IMR-90 (cell line): ENCODE results near the gene TOE1. TPM values are rescaled to one million over a fixed set of nuclear protein-coding genes. Genes with fewer than 3 reads are reported as not detected.

ENCODE experiments used
- ATAC-seq: fragments of 200-7000 bp; cut with Tn5 transposase; 2 replicates; pipeline ENCODE4 v1.9.1; 2020; ENCODE audit warnings: low read depth, mild to moderate bottlenecking, moderate library complexity
- BruUV-seq: library from RNA; stranded (reverse); fragments of 400-500 nt; replicated peaks from 2 replicates; lab custom pipeline; 2021; lab: Mats Ljungman, UMichigan
- CTCF ChIA-PET: fragments of 300-600 bp; formaldehyde crosslinking; extraction: SDS; loops from one replicate; lab custom pipeline; 2021; ENCODE audit warnings: antibody characterized with exemption; lab: Yijun Ruan, JAX
- POLR2A ChIA-PET: fragments of 300-600 bp; sonication (Branson Sonifier 250); formaldehyde crosslinking; loops from one replicate; lab custom pipeline; 2022; ENCODE audit warnings: antibody characterized with exemption; ENCODE audit not compliant: unreplicated experiment; lab: Charles Lee
- DNase-seq: peaks from one replicate; pipeline ENCODE4 v3.0.0; 2013
- H2AFZ ChIP-seq: replicated peaks from 2 replicates; pipeline ENCODE3; 2013; ENCODE audit warnings: low read length, mild to moderate bottlenecking; ENCODE audit not compliant: poor library complexity
- H2AK5ac ChIP-seq: 2 replicates; pipeline ENCODE4 v1.6.1; 2013; ENCODE audit warnings: low read depth, low read length, inconsistent platforms
- H2AK9ac ChIP-seq: replicated peaks from 2 replicates; pipeline ENCODE3; 2013; ENCODE audit warnings: mild to moderate bottlenecking, low read depth, low read length, moderate library complexity; ENCODE audit not compliant: poor library complexity
- H2BK120ac ChIP-seq: 2 replicates; pipeline ENCODE4 v1.6.1; 2013; ENCODE audit warnings: low read depth, low read length, inconsistent platforms
- H2BK15ac ChIP-seq: 3 replicates; pipeline ENCODE4 v1.6.1; 2013; ENCODE audit warnings: low read depth, low read length, inconsistent platforms
- H2BK20ac ChIP-seq: 2 replicates; pipeline ENCODE4 v1.6.1; 2013; ENCODE audit warnings: low read depth, mild to moderate bottlenecking, inconsistent platforms, low read length, moderate library complexity
- H2BK5ac ChIP-seq: 2 replicates; pipeline ENCODE4 v1.6.1; 2013; ENCODE audit warnings: mild to moderate bottlenecking, low read depth, low read length, inconsistent platforms; ENCODE audit not compliant: poor library complexity, severe bottlenecking
- H3K14ac ChIP-seq: replicated peaks from 2 replicates; pipeline ENCODE4 v1.6.1; 2013; ENCODE audit warnings: low read depth, low read length, inconsistent platforms
- H3K18ac ChIP-seq: 2 replicates; pipeline ENCODE4 v1.6.1; 2013; ENCODE audit warnings: low read depth, low read length, control low read depth
- H3K23ac ChIP-seq: 2 replicates; pipeline ENCODE4 v1.6.1; 2013; ENCODE audit warnings: low read depth, low read length, inconsistent platforms
- H3K27ac ChIP-seq: 2 replicates; pipeline ENCODE4 v1.5.1; 2013; ENCODE audit warnings: mild to moderate bottlenecking, control low read depth, low read length; ENCODE audit not compliant: insufficient read depth
- H3K27me3 ChIP-seq: 2 replicates; pipeline ENCODE4 v1.6.1; 2013; ENCODE audit warnings: low read length; ENCODE audit not compliant: control insufficient read depth, insufficient read depth
- H3K36me3 ChIP-seq: 2 replicates; pipeline ENCODE4 v1.6.1; 2013; ENCODE audit warnings: low read length, mixed read lengths; ENCODE audit not compliant: control insufficient read depth, insufficient read depth
- H3K4ac ChIP-seq: 2 replicates; pipeline ENCODE4 v1.6.1; 2013; ENCODE audit warnings: low read depth, low read length, inconsistent platforms
- H3K4me1 ChIP-seq: 2 replicates; pipeline ENCODE4 v1.6.1; 2013; ENCODE audit warnings: low read length, mixed read lengths; ENCODE audit not compliant: control insufficient read depth, insufficient read depth
- H3K4me2 ChIP-seq: 2 replicates; pipeline ENCODE4 v1.6.1; 2013; ENCODE audit warnings: low read depth, mild to moderate bottlenecking, control low read depth, low read length, moderate library complexity
- H3K4me3 ChIP-seq: 2 replicates; pipeline ENCODE4 v1.5.1; 2013; ENCODE audit warnings: low read depth, mild to moderate bottlenecking, control low read depth, low read length, moderate library complexity; ENCODE audit not compliant: insufficient read depth
- H3K56ac ChIP-seq: 2 replicates; pipeline ENCODE4 v1.6.1; 2013; ENCODE audit warnings: low read length, inconsistent platforms; ENCODE audit not compliant: insufficient read depth; ENCODE audit errors: extremely low read depth
- H3K79me1 ChIP-seq, 2 experiments: 2 replicates each; pipeline ENCODE4 v1.6.1; 2013; ENCODE audit warnings: low read length in 2 of 2, inconsistent platforms in 1 of 2, low read depth in 1 of 2
- H3K9ac ChIP-seq: 2 replicates; pipeline ENCODE4 v1.6.1; 2013; ENCODE audit warnings: low read depth, low read length, control low read depth
- H3K9me1 ChIP-seq: 2 replicates; pipeline ENCODE4 v1.6.1; 2013; ENCODE audit warnings: low read length, inconsistent platforms; ENCODE audit not compliant: insufficient read depth
- H3K9me3 ChIP-seq: 2 replicates; pipeline ENCODE4 v1.6.1; 2013; ENCODE audit warnings: low read length; ENCODE audit not compliant: control insufficient read depth, insufficient read depth
- H4K20me1 ChIP-seq: 2 replicates; pipeline ENCODE4 v1.6.1; 2013; ENCODE audit warnings: low read length, inconsistent platforms; ENCODE audit not compliant: insufficient read depth
- H4K5ac ChIP-seq: 2 replicates; pipeline ENCODE4 v1.6.1; 2013; ENCODE audit warnings: mild to moderate bottlenecking, low read depth, low read length, control low read depth
- H4K8ac ChIP-seq, 2 experiments: 2 replicates each; pipeline ENCODE4 v1.6.1; 2013; ENCODE audit warnings: low read depth in 2 of 2, low read length in 2 of 2, control low read depth in 1 of 2, inconsistent platforms in 1 of 2
- H4K91ac ChIP-seq: 2 replicates; pipeline ENCODE4 v1.6.1; 2013; ENCODE audit warnings: low read depth, low read length, inconsistent platforms; ENCODE audit not compliant: insufficient read depth
- CEBPB ChIP-seq: IDR thresholded peaks from 2 replicates; pipeline ENCODE4 v1.6.1; 2012; ENCODE audit warnings: low read depth, low read length, improper control_type of control experiment
- CHD1 ChIP-seq: IDR thresholded peaks from 2 replicates; pipeline ENCODE4 v1.6.1; 2012; ENCODE audit warnings: low read depth, low read length, improper control_type of control experiment
- FOS ChIP-seq: fragments of 150-350 bp; IDR thresholded peaks from 2 replicates; pipeline ENCODE4 v1.6.1; 2016; ENCODE audit warnings: low read depth, low read length
- MAFK ChIP-seq: IDR thresholded peaks from 2 replicates; pipeline ENCODE4 v1.6.1; 2012; ENCODE audit warnings: low read depth, low read length, improper control_type of control experiment
- MAZ ChIP-seq: IDR thresholded peaks from 2 replicates; pipeline ENCODE4 v1.6.1; 2012; ENCODE audit warnings: low read depth, mild to moderate bottlenecking, low read length, improper control_type of control experiment, moderate library complexity, borderline replicate concordance
- MXI1 ChIP-seq: IDR thresholded peaks from 2 replicates; pipeline ENCODE4 v1.6.1; 2012; ENCODE audit warnings: low read depth, mild to moderate bottlenecking, low read length, moderate library complexity, borderline replicate concordance
- NFE2L2 ChIP-seq: fragments of 150-350 bp; IDR thresholded peaks from 2 replicates; pipeline ENCODE4 v1.6.1; 2016; ENCODE audit warnings: low read depth, mild to moderate bottlenecking, low read length
- RAD21 ChIP-seq: IDR thresholded peaks from 2 replicates; pipeline ENCODE4 v1.6.1; 2012; ENCODE audit warnings: low read length, improper control_type of control experiment
- RCOR1 ChIP-seq: IDR thresholded peaks from 2 replicates; pipeline ENCODE4 v1.6.1; 2012; ENCODE audit warnings: mild to moderate bottlenecking, low read length, improper control_type of control experiment; ENCODE audit not compliant: insufficient replicate concordance
- RFX5 ChIP-seq: IDR thresholded peaks from 2 replicates; pipeline ENCODE4 v1.8.0; 2012; ENCODE audit warnings: low read depth, mild to moderate bottlenecking, low read length, moderate library complexity
- SMC3 ChIP-seq: fragments of 150-350 bp; IDR thresholded peaks from 2 replicates; pipeline ENCODE4 v1.6.1; 2016; ENCODE audit warnings: low read depth, mild to moderate bottlenecking, antibody characterized with exemption, low read length, moderate library complexity
- WGBS, 2 experiments: methylation state at CpG; one replicate each; pipeline versions ENCODE4 v1.1.5 to v1.1.7; 2013; ENCODE audit warnings: missing lambda C conversion rate in 2 of 2; ENCODE audit not compliant: insufficient read length in 1 of 2; ENCODE audit errors: extremely low coverage in 2 of 2; 5-methylcytosine and 5-hydroxymethylcytosine counted together
- dilution Hi-C: fragments of 300-500 bp; cut with HindIII; formaldehyde crosslinking; loops from one replicate; pipeline ENCODE4 v1.14.3; 2018; ENCODE audit warnings: low sequenced_read_pairs; ENCODE audit not compliant: unreplicated experiment
- in situ Hi-C: fragments of 300-500 bp; cut with MboI; formaldehyde crosslinking; loops from 3 replicates; pipeline ENCODE4 v1.14.3; 2019; ENCODE audit warnings: low sequenced_read_pairs, inconsistent platforms, mixed read lengths
- intact Hi-C: fragments of 100-400 bp; cut with micrococcal nuclease; formaldehyde crosslinking; loops from 2 replicates; pipeline ENCODE4 v1.10.0; 2022
- polyA plus RNA-seq, 3 experiments: library from polyadenylated mRNA; depleted of rRNA; stranded (reverse); fragments of >200 nt; gene quantifications; 2 replicates each; pipeline ENCODE4 v1.2.3, GENCODE V29; 2012; ENCODE audit warnings: low replicate concordance in 1 of 3
- total RNA-seq: library from RNA; depleted of rRNA; stranded (reverse); fragments of >200 nt; gene quantifications from 2 replicates; pipeline ENCODE4 v1.2.3, GENCODE V29; 2012
- TF ChIP-seq, protein P1 (sequence below): conservative IDR thresholded peaks from 2 replicates; pipeline ENCODE4 v1.5.1; 2012; ENCODE audit warnings: mild to moderate bottlenecking, low read depth, low read length, improper control_type of control experiment
- TF ChIP-seq, protein P2 (sequence below): fragments of 150-350 bp; IDR thresholded peaks from 2 replicates; pipeline ENCODE4 v1.6.1; 2017; ENCODE audit warnings: mild to moderate bottlenecking, antibody characterized with exemption, low read length, low read depth
- TF ChIP-seq, protein P3 (sequence below): fragments of 150-350 bp; IDR thresholded peaks from 2 replicates; pipeline ENCODE4 v1.6.1; 2016; ENCODE audit warnings: low read depth, mild to moderate bottlenecking, low read length, moderate library complexity, borderline replicate concordance

TOE1 gene
- total and polyA plus RNA-seq, 2 of the 4 experiments (the other 2 are of a cell fraction), result 15.5 to 18.6 TPM

DNA sequence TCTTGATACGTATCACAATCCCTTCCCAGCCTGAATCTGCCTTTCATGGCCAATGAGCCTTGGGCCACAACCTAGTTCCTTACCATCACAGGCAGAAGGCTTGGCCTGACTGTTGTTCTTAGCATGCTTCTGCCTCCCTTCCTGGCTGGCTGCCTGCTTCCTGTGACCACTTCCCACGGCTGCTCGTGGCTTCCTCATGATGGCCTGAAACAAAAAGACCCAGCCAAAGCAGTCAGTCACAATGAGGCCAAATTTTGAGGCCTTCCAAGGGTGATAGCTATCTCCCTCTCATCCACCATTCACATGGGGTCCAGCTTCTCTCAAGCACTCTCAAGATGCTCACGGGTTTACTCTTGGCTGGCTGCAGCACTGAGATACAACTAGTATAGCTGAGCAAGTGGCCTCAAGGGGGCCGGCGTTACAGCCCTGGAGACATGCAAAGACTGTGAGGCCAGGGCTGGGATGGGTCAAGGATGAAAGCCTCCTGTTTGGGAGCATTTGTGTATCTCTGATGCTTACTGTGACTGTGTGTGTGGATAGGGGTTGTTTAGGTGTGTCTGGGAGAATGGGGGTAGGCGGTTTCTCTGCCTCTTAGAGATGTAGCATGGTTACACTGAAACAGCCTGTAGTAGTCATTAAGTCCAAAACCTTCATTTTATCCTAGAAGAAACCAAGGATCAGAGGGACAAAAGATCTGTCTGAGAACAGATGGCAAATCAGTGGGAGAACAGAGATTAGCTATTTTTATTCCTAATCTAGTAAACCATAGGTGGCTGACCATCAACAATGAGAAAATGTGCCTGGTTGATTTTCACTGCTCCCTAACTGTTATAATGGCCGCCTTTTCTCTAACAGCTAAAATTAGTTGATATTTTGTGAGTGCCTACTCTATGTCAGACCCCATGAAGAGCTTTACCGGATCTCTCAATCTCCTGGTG is 5.4 kb upstream of the TOE1 start:
- H3K4me3 ChIP-seq, result no peak overlapping the region
- dilution Hi-C loops, result no loop called here
- intact Hi-C loops, result no loop called here
- H3K36me3 ChIP-seq, result peaks cover 17% of the 10 kb centered on the region
- no peak overlapping the region for H4K91ac ChIP-seq
- no peak overlapping the region for H3K18ac ChIP-seq
- no peak overlapping the region for H3K56ac ChIP-seq
- H3K9me1 ChIP-seq, result peaks cover 6% of the 10 kb centered on the region
- ATAC-seq (no peak), DNase-seq (peak; percentile 16)
- in situ Hi-C loops, result no loop called here
- no peak overlapping the region for H2AK5ac ChIP-seq
- H2AFZ ChIP-seq, result no peak overlapping the region
- H3K79me1 ChIP-seq, result peaks cover 6 to 16% of the 10 kb centered on the region in 2 experiments; a peak in 3 of 4 replicates
- no peaks in the 10 kb centered on the region; the same call in 1 of the 2 replicates for H4K20me1 ChIP-seq
- WGBS, 2 experiments, result 67% methylated on average over 5 of the region's 9 CpGs; no CpG with 5 or more reads in 1 of the 2 experiments
- H3K27ac ChIP-seq, result no peak overlapping the region
- H4K8ac ChIP-seq, result no peak overlapping the region
- no peak overlapping the region for H4K5ac ChIP-seq
- ChIA-PET CTCF (no interaction called here), POLR2A (no interaction called here)
- H3K4me2 ChIP-seq, result no peak overlapping the region
- H3K23ac ChIP-seq, result 0 out of 2 replicates have a peak overlapping the region, but pooled peaks have one; percentile 16
- peaks cover 3% of the 10 kb centered on the region; the same call in 1 of the 2 replicates for H3K4me1 ChIP-seq
- no peak overlapping the region for H2BK20ac ChIP-seq
- no peak overlapping the region for H2BK15ac ChIP-seq
- H3K14ac ChIP-seq, result no peak overlapping the region
- no peaks in the 10 kb centered on the region for H3K9me3 ChIP-seq
- no peak overlapping the region for H2BK5ac ChIP-seq
- no peak overlapping the region for H2AK9ac ChIP-seq
- H3K9ac ChIP-seq, result no peak overlapping the region
- H3K4ac ChIP-seq, result no peak overlapping the region
- no TSS peak for BruUV-seq
- H2BK120ac ChIP-seq, result no peak overlapping the region
- no peaks in the 10 kb centered on the region for H3K27me3 ChIP-seq
- TF ChIP-seq MAZ, result no peak
- no peak for TF ChIP-seq CHD1
- TF ChIP-seq RAD21, result no peak
- TF ChIP-seq CEBPB, result no peak
- TF ChIP-seq, protein P1, sequence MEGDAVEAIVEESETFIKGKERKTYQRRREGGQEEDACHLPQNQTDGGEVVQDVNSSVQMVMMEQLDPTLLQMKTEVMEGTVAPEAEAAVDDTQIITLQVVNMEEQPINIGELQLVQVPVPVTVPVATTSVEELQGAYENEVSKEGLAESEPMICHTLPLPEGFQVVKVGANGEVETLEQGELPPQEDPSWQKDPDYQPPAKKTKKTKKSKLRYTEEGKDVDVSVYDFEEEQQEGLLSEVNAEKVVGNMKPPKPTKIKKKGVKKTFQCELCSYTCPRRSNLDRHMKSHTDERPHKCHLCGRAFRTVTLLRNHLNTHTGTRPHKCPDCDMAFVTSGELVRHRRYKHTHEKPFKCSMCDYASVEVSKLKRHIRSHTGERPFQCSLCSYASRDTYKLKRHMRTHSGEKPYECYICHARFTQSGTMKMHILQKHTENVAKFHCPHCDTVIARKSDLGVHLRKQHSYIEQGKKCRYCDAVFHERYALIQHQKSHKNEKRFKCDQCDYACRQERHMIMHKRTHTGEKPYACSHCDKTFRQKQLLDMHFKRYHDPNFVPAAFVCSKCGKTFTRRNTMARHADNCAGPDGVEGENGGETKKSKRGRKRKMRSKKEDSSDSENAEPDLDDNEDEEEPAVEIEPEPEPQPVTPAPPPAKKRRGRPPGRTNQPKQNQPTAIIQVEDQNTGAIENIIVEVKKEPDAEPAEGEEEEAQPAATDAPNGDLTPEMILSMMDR, result no peak
- TF ChIP-seq RFX5, result no peak
- TF ChIP-seq FOS, result no peak
- TF ChIP-seq, protein P2, sequence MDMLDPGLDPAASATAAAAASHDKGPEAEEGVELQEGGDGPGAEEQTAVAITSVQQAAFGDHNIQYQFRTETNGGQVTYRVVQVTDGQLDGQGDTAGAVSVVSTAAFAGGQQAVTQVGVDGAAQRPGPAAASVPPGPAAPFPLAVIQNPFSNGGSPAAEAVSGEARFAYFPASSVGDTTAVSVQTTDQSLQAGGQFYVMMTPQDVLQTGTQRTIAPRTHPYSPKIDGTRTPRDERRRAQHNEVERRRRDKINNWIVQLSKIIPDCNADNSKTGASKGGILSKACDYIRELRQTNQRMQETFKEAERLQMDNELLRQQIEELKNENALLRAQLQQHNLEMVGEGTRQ, result no peak
- no peak for TF ChIP-seq MXI1
- TF ChIP-seq, protein P3, sequence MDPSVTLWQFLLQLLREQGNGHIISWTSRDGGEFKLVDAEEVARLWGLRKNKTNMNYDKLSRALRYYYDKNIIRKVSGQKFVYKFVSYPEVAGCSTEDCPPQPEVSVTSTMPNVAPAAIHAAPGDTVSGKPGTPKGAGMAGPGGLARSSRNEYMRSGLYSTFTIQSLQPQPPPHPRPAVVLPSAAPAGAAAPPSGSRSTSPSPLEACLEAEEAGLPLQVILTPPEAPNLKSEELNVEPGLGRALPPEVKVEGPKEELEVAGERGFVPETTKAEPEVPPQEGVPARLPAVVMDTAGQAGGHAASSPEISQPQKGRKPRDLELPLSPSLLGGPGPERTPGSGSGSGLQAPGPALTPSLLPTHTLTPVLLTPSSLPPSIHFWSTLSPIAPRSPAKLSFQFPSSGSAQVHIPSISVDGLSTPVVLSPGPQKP, result no peak
- no peak for TF ChIP-seq RCOR1
- no peak for TF ChIP-seq NFE2L2
- TF ChIP-seq SMC3, result no peak
- TF ChIP-seq MAFK, result no peak
